ENCODE results near the gene HECTD3. TPM values are rescaled to one million over a fixed set of nuclear protein-coding genes. Genes with fewer than 3 reads are reported as not detected.
"Not testable (repeated sequence)": the region's sequence is repeated elsewhere in the genome, so short reads cannot be mapped to it uniquely, and the experiment has no call there.

Gene HECTD3
- total RNA-seq, 1 experiment from 2014 or later, result 25.5 TPM

- BruUV-seq (replicated peaks), result no TSS peak
- Histone ChIP-seq H3K36me3 (ENCODE audit: control insufficient read depth in 1 of 2, insufficient read depth in 2 of 2, low read length in 2 of 2) (peaks cover 5 to 9% of the 10 kb centered on the region in 2 experiments; a peak in 3 of 4 replicates), H4K20me1 (ENCODE audit: insufficient read depth) (no peaks in the 10 kb centered on the region), H3K9me3 (ENCODE audit: control insufficient read depth in 1 of 2, insufficient read depth in 1 of 2, low read depth in 1 of 2, low read length in 2 of 2) (no peaks in the 10 kb centered on the region), H3K4me1 (ENCODE audit: control insufficient read depth in 1 of 2, insufficient read depth in 2 of 2, low read length in 2 of 2) (no peaks in the 10 kb centered on the region), H3K27me3 (ENCODE audit: insufficient read depth, low read length) (no peaks in the 10 kb centered on the region), H3K79me2 (ENCODE audit: insufficient read depth, low read length) (no peaks in the 10 kb centered on the region), H3K9ac (ENCODE audit: low read length) (no peak overlapping the region), H3K4me2 (ENCODE audit: low read length) (no peak overlapping the region), H3K4me3 (replicated peaks in 1 of 2; ENCODE audit: low read depth in 1 of 2, low read length in 2 of 2) (no peak overlapping the region), H2AFZ (ENCODE audit: low read depth, low read length, poor library complexity, severe bottlenecking) (no peak overlapping the region), H3K27ac (ENCODE audit: low read depth, low read length) (no peak overlapping the region), H3K9me2 (ENCODE audit: insufficient read depth) (no peaks in the 10 kb centered on the region)
- intact Hi-C loops (cut with micrococcal nuclease), result no loop called here
- RAD21 ChIA-PET (ENCODE audit: low non-redundant PET in 1 of 2, low total read pairs in 2 of 2, uncharacterized antibody in 2 of 2, unreplicated experiment in 2 of 2), result no interaction called here
- TF ChIP-seq RAD21 (IDR thresholded peaks at IDR 0.05; ENCODE audit: low read depth) (no peak), YY1 (IDR thresholded peaks at IDR 0.05; ENCODE audit: extremely low read depth, insufficient replicate concordance, low read depth, low read length) (no peak), EGR1 (IDR thresholded peaks at IDR 0.05; ENCODE audit: low read depth) (no peak), EZH2phosphoT487 (IDR thresholded peaks at IDR 0.05; ENCODE audit: borderline replicate concordance) (no peak), CBX3 (IDR thresholded peaks at IDR 0.05; ENCODE audit: low read depth) (no peak), FOSL1 (IDR thresholded peaks at IDR 0.05; ENCODE audit: low read depth) (no peak), POLR2A (IDR thresholded peaks at IDR 0.05; ENCODE audit: borderline replicate concordance, extremely low read depth, insufficient read depth, insufficient read length) (no peak), ZFX (IDR thresholded peaks at IDR 0.05) (no peak), ATF3 (IDR thresholded peaks at IDR 0.05) (no peak), EZH2 (IDR thresholded peaks at IDR 0.05) (no peak)
- CTCF ChIA-PET, result no interaction called here
- ATAC-seq (no peak), DNase-seq (ENCODE audit: low read depth, low spot score) (no peak)
- POLR2A ChIA-PET, result interaction anchor here (0.9 kb wide), 1 partner anchor 9 kb away, joined by 3 read pairs; the partner anchor contains the start of gene UROD
Measured at GRCh38 chr1:45002650-45003645, 8.2 kb downstream of the HECTD3 start.

- intact Hi-C loops (cut with micrococcal nuclease); H2AFZ ChIP-seq (ENCODE audit: low read depth, low read length, poor library complexity, severe bottlenecking); DNase-seq (ENCODE audit: low read depth, low spot score); BruUV-seq (replicated peaks); H3K4me2 ChIP-seq (ENCODE audit: low read length); H4K20me1 ChIP-seq (ENCODE audit: insufficient read depth); H3K79me2 ChIP-seq (ENCODE audit: insufficient read depth, low read length); CTCF ChIA-PET; ATAC-seq; H3K4me1 ChIP-seq (ENCODE audit: control insufficient read depth in 1 of 2, insufficient read depth in 2 of 2, low read length in 2 of 2); H3K27ac ChIP-seq (ENCODE audit: low read depth, low read length); H3K27me3 ChIP-seq (ENCODE audit: insufficient read depth, low read length); H3K9ac ChIP-seq (ENCODE audit: low read length); H3K9me3 ChIP-seq (ENCODE audit: control insufficient read depth in 1 of 2, insufficient read depth in 1 of 2, low read depth in 1 of 2, low read length in 2 of 2); POLR2A ChIA-PET; H3K36me3 ChIP-seq (ENCODE audit: control insufficient read depth in 1 of 2, insufficient read depth in 2 of 2, low read length in 2 of 2); H3K9me2 ChIP-seq (ENCODE audit: insufficient read depth); H3K4me3 ChIP-seq (replicated peaks in 1 of 2; ENCODE audit: low read depth in 1 of 2, low read length in 2 of 2); RAD21 ChIA-PET (ENCODE audit: low non-redundant PET in 1 of 2, low total read pairs in 2 of 2, uncharacterized antibody in 2 of 2, unreplicated experiment in 2 of 2): not testable (repeated sequence)
Measured at GRCh38 chr1:45001576-45001975, 9.5 kb downstream of the HECTD3 start.

Measured in HCT116 (cell line).